Endothelial cell (in vitro differentiated cells): Measurements from ENCODE around the gene FRMD4A. TPM values are rescaled to one million over a fixed set of nuclear protein-coding genes. Genes with fewer than 3 reads are reported as not detected.

ENCODE experiments used
- DNase-seq: peaks from one replicate; pipeline ENCODE4 v3.0.0; 2021; ENCODE audit warnings: low spot score
- H3K27ac Mint-ChIP-seq: one replicate; pipeline ENCODE4 v1.8.0; 2021; ENCODE audit warnings: mixed read lengths, inconsistent platforms; ENCODE audit not compliant: unreplicated experiment
- H3K27me3 Mint-ChIP-seq: one replicate; pipeline ENCODE4 v1.8.0; 2021; ENCODE audit warnings: mild to moderate bottlenecking, moderate library complexity, mixed read lengths, inconsistent platforms; ENCODE audit not compliant: unreplicated experiment
- H3K36me3 Mint-ChIP-seq: one replicate; pipeline ENCODE4 v1.8.0; 2021; ENCODE audit warnings: mild to moderate bottlenecking, low read depth, mixed read lengths, inconsistent platforms; ENCODE audit not compliant: unreplicated experiment
- H3K4me1 Mint-ChIP-seq: one replicate; pipeline ENCODE4 v1.8.0; 2021; ENCODE audit warnings: mild to moderate bottlenecking, mixed read lengths, inconsistent platforms; ENCODE audit not compliant: unreplicated experiment
- H3K4me3 Mint-ChIP-seq: one replicate; pipeline ENCODE4 v1.8.0; 2021; ENCODE audit warnings: mild to moderate bottlenecking, mixed read lengths, inconsistent platforms; ENCODE audit not compliant: unreplicated experiment
- H3K9me3 Mint-ChIP-seq: one replicate; pipeline ENCODE4 v1.8.0; 2021; ENCODE audit warnings: mixed read lengths, inconsistent platforms; ENCODE audit not compliant: unreplicated experiment
- CTCF ChIP-seq: fragments of 200-600 bp; sonication (generic); IDR thresholded peaks from one replicate; pipeline ENCODE4 v1.5.0; 2021; ENCODE audit warnings: antibody characterized with exemption; ENCODE audit not compliant: unreplicated experiment
- total RNA-seq: library from RNA; stranded (reverse); fragmentation: NEBNext Ultra II Directional; extraction: Animal tissue kit (Norgen Biotek cat#: 25700); gene quantifications from one replicate; pipeline ENCODE4 v1.2.1, GENCODE V29; 2021; ENCODE audit not compliant: unreplicated experiment

Gene FRMD4A
- total RNA-seq, 1 donor from 2014 or later = 68.9 TPM

GRCh38 chr10:14160299-14160698 is 170.4 kb downstream of the FRMD4A start:
- Mint-ChIP-seq H3K4me1 (peaks cover 5% of the 10 kb centered on the region), H3K36me3 (no peaks in the 10 kb centered on the region), H3K27ac (no peak overlapping the region), H3K9me3 (no peaks in the 10 kb centered on the region), H3K27me3 (no peaks in the 10 kb centered on the region), H3K4me3 (no peak overlapping the region)
- TF ChIP-seq CTCF = no peak
- no peak for DNase-seq

- DNase-seq = no peak
- Mint-ChIP-seq H3K4me3 (no peak overlapping the region), H3K9me3 (no peaks in the 10 kb centered on the region), H3K27ac (no peak overlapping the region), H3K4me1 (peaks cover 4% of the 10 kb centered on the region), H3K36me3 (no peaks in the 10 kb centered on the region), H3K27me3 (no peaks in the 10 kb centered on the region)
- no peak for TF ChIP-seq CTCF
Observed at GRCh38 chr10:14158575-14158974, 172.1 kb downstream of the FRMD4A start.

GRCh38 chr10:14156104-14156503 is 174.6 kb downstream of the FRMD4A start:
- Mint-ChIP-seq H3K27ac (no peak overlapping the region), H3K4me1 (peaks cover 3% of the 10 kb centered on the region), H3K4me3 (no peak overlapping the region), H3K36me3 (no peaks in the 10 kb centered on the region), H3K27me3 (no peaks in the 10 kb centered on the region), H3K9me3 (no peaks in the 10 kb centered on the region)
- no peak for TF ChIP-seq CTCF
- no peak for DNase-seq

GRCh38 chr10:14153570-14154055 is 177.1 kb downstream of the FRMD4A start:
- Mint-ChIP-seq H3K27ac (no peak overlapping the region), H3K36me3 (no peaks in the 10 kb centered on the region), H3K4me3 (no peak overlapping the region), H3K9me3 (no peaks in the 10 kb centered on the region), H3K27me3 (peaks cover 2% of the 10 kb centered on the region), H3K4me1 (peaks cover 3% of the 10 kb centered on the region)
- no peak for TF ChIP-seq CTCF
- no peak for DNase-seq

- Mint-ChIP-seq H3K4me1 (peaks cover 3% of the 10 kb centered on the region), H3K27me3 (peaks cover 2% of the 10 kb centered on the region), H3K36me3 (no peaks in the 10 kb centered on the region), H3K4me3 (no peak overlapping the region), H3K27ac (no peak overlapping the region), H3K9me3 (no peaks in the 10 kb centered on the region)
- TF ChIP-seq CTCF = no peak
- no peak for DNase-seq
Observed at GRCh38 chr10:14151571-14151970, 179.2 kb downstream of the FRMD4A start.
